Astrocyte of the cerebellum (primary cell): ENCODE results near the gene SNX13.

ENCODE experiments used
- DNase-seq: peaks from one replicate; pipeline ENCODE4 v3.0.0-alpha.2; 2011; ENCODE audit warnings: low read depth
- H3K4me3 ChIP-seq: 2 replicates; pipeline ENCODE4 v1.5.1; 2011; ENCODE audit warnings: mild to moderate bottlenecking, low read depth, low read length, moderate library complexity
- CTCF ChIP-seq: IDR thresholded peaks from 2 replicates; pipeline ENCODE4 v1.5.1; 2012; ENCODE audit warnings: low read length, low read depth, moderate library complexity, mild to moderate bottlenecking; ENCODE audit errors: missing control alignments
- in situ Hi-C: cut with HindIII; loops from 2 replicates; pipeline ENCODE4 v1.10.0; 2017; ENCODE audit warnings: low sequenced_read_pairs

Gene SNX13

GRCh38 chr7:17921857-17922416 lies 18.4 kb downstream of the SNX13 start:
- no peak for TF ChIP-seq CTCF
- in situ Hi-C loops, result no loop called here
- no peak for DNase-seq
- no peak overlapping the region for H3K4me3 ChIP-seq

- no peak for DNase-seq
- no peak overlapping the region for H3K4me3 ChIP-seq
- in situ Hi-C loops, result no loop called here
- TF ChIP-seq CTCF, result no peak
Observed at GRCh38 chr7:17917842-17918241, 22.5 kb downstream of the SNX13 start.

GRCh38 chr7:17916786-17917185 lies 23.5 kb downstream of the SNX13 start:
- in situ Hi-C loops, result no loop called here
- H3K4me3 ChIP-seq, result no peak overlapping the region
- no peak for DNase-seq
- no peak for TF ChIP-seq CTCF

GRCh38 chr7:17915796-17916195 lies 24.5 kb downstream of the SNX13 start:
- DNase-seq, result no peak
- no peak overlapping the region for H3K4me3 ChIP-seq
- in situ Hi-C loops, result no loop called here
- TF ChIP-seq CTCF, result no peak

GRCh38 chr7:17915168-17915567 lies 25.1 kb downstream of the SNX13 start:
- TF ChIP-seq CTCF, result no peak
- H3K4me3 ChIP-seq, result no peak overlapping the region
- DNase-seq, result no peak
- in situ Hi-C loops, result no loop called here

GRCh38 chr7:17913250-17913649 lies 27.0 kb downstream of the SNX13 start:
- no peak for DNase-seq

More at GRCh38 chr7:17913250-17913649, 27.0 kb downstream of the SNX13 start:
- no peak for TF ChIP-seq CTCF
- no peak overlapping the region for H3K4me3 ChIP-seq
- in situ Hi-C loops, result no loop called here
